HUES64 (cell line): ENCODE measurements around the gene SLC35D2. TPM values are rescaled to one million over a fixed set of nuclear protein-coding genes. Genes with fewer than 3 reads are reported as not detected.
A peak's percentile ranks its signal among the peaks of the same experiment; 100 is the strongest.

ENCODE experiments used
- H3K27ac ChIP-seq: 2 replicates; pipeline ENCODE4 v1.7.0; 2013; ENCODE audit warnings: low read depth, low read length, inconsistent platforms
- H3K27me3 ChIP-seq: 2 replicates; pipeline ENCODE4 v1.6.1; 2013; ENCODE audit warnings: mild to moderate bottlenecking, low read length; ENCODE audit not compliant: insufficient read depth
- H3K36me3 ChIP-seq: 2 replicates; pipeline ENCODE4 v1.6.1; 2013; ENCODE audit warnings: mild to moderate bottlenecking, low read length; ENCODE audit not compliant: insufficient read depth
- H3K4me1 ChIP-seq: 2 replicates; pipeline ENCODE4 v1.6.1; 2013; ENCODE audit warnings: mild to moderate bottlenecking, low read length, moderate library complexity; ENCODE audit not compliant: insufficient read depth
- H3K4me3 ChIP-seq: 2 replicates; pipeline ENCODE4 v1.5.1; 2013; ENCODE audit warnings: mild to moderate bottlenecking, low read length, moderate library complexity
- H3K9ac ChIP-seq: 2 replicates; pipeline ENCODE4 v1.6.1; 2013; ENCODE audit warnings: mild to moderate bottlenecking, low read depth, low read length
- H3K9me3 ChIP-seq: 2 replicates; pipeline ENCODE4 v1.6.1; 2013; ENCODE audit warnings: low read depth, low read length; ENCODE audit not compliant: insufficient read depth
- WGBS: fragments of 150-250, 120-280 bp; methylation state at CpG from one replicate; pipeline ENCODE4 v1.1.7; 2013; ENCODE audit warnings: missing lambda C conversion rate; 5-methylcytosine and 5-hydroxymethylcytosine counted together
- polyA plus RNA-seq, 2 experiments: library from polyadenylated mRNA; stranded (reverse); fragments of 50-300 nt; gene quantifications; one replicate each; pipeline ENCODE4 v1.2.3, GENCODE V29; 2013

The SLC35D2 gene
- 8.0 TPM for polyA plus RNA-seq (2013, experiment 1 of 2)
- 11.7 TPM for polyA plus RNA-seq (2013, experiment 2 of 2)

DNA sequence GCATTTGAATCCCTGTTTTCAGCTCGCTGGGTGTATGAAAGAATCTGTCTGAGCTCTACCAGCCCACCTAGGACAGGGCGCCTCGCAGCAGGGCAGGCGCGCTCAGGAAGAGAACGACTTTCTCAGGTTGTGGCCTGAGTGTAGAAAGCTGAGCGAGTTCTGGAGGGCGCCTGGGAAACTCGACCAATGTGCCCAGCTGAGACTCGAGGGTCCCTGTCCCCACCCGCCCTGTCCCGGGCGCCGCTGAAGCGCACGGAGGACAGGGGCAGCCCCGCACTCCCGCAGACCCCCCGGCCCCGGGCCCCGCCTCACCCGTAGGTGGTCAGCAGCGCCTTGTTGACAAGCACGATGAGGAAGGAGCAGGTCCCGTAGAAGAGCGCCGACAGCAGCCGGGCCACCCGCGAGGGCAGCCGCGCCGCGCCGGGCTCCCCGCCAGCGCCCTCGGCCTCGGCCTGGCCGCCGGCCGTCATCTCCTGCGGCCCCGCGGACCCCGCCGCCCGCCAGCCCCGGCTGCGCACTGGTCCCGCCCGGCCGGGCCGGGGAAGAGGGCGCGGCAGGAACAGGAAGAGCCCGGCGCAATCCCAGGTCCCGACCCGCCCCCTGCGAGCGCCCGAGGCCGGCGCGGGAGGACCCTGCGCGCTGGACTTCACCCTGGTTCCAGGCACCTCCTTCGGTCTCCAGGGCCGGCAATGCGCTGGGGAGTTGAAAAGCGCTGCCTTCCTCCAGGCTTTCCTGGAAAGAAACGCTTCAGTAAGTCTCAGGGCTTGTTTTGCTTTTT is at the start of gene SLC35D2:
Gene SLC35D2 (minus strand): TSS at position 547 of the 778 bp plus-strand sequence. CDS start 77 bp downstream, at position 470.
- H3K4me3 ChIP-seq: peak within 1 kb of the TSS; percentile 72
- H3K9ac ChIP-seq: peak within 1 kb of the TSS; percentile 76
- H3K27ac ChIP-seq: peak within 1 kb of the TSS; percentile 29; the same call in 1 of the 2 replicates
- peaks cover 12% of the 10 kb centered on the region; the same call in 1 of the 2 replicates for H3K4me1 ChIP-seq
- peaks cover 29% of the 10 kb centered on the region for H3K36me3 ChIP-seq
- WGBS: under 1% methylated on average over 73 of the region's 73 CpGs
- no peaks in the 10 kb centered on the region for H3K9me3 ChIP-seq
- H3K27me3 ChIP-seq: peaks cover 3% of the 10 kb centered on the region; the same call in 1 of the 2 replicates

DNA sequence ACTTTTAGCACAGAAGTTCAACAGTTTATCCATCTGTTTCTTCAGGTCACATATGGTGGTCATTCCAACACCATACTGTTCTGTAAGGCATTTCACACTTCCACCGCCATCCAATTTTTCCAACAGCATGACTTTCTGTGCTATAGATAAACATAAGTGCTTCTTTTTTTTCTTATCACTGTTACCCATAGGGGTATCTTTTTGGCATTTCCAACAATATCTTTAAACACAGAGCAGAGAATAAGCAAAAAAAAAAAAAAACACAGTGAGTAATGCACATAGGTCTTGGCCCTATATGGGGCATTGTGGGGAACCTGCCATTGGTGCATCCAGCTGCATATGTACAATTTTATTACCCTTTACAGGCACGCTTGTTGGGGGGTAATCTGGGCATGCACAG is 46.9 kb upstream of the SLC35D2 start:
- H3K27me3 ChIP-seq: no peaks in the 10 kb centered on the region
- H3K27ac ChIP-seq: no peak overlapping the region
- WGBS: 80% methylated on average over 2 of the region's 2 CpGs
- no peak overlapping the region for H3K9ac ChIP-seq
- H3K9me3 ChIP-seq: no peaks in the 10 kb centered on the region
- H3K36me3 ChIP-seq: no peaks in the 10 kb centered on the region
- H3K4me3 ChIP-seq: no peak overlapping the region
- H3K4me1 ChIP-seq: no peaks in the 10 kb centered on the region

GRCh38 chr9:96429732-96430131 is 46.2 kb upstream of the SLC35D2 start:
- no peaks in the 10 kb centered on the region for H3K36me3 ChIP-seq
- no peak overlapping the region for H3K27ac ChIP-seq
- no peaks in the 10 kb centered on the region for H3K27me3 ChIP-seq
- H3K4me3 ChIP-seq: no peak overlapping the region
- H3K4me1 ChIP-seq: no peaks in the 10 kb centered on the region
- no peak overlapping the region for H3K9ac ChIP-seq
- H3K9me3 ChIP-seq: no peaks in the 10 kb centered on the region

GRCh38 chr9:96425500-96426169 is 42.1 kb upstream of the SLC35D2 start:
- Histone ChIP-seq H3K9ac (no peak overlapping the region), H3K9me3 (no peaks in the 10 kb centered on the region), H3K27ac (no peak overlapping the region), H3K36me3 (no peaks in the 10 kb centered on the region), H3K4me1 (peaks cover 7% of the 10 kb centered on the region), H3K27me3 (no peaks in the 10 kb centered on the region), H3K4me3 (no peak overlapping the region)
- WGBS: 91% methylated on average over 4 of the region's 4 CpGs

GRCh38 chr9:96423985-96424336 is 40.5 kb upstream of the SLC35D2 start:
- no peaks in the 10 kb centered on the region for H3K36me3 ChIP-seq
- H3K4me3 ChIP-seq: no peak overlapping the region
- H3K9ac ChIP-seq: no peak overlapping the region
- no peaks in the 10 kb centered on the region for H3K27me3 ChIP-seq
- no peaks in the 10 kb centered on the region for H3K9me3 ChIP-seq
- peaks cover 20% of the 10 kb centered on the region for H3K4me1 ChIP-seq
- H3K27ac ChIP-seq: no peak overlapping the region
- WGBS: 87% methylated on average over 6 of the region's 6 CpGs

DNA sequence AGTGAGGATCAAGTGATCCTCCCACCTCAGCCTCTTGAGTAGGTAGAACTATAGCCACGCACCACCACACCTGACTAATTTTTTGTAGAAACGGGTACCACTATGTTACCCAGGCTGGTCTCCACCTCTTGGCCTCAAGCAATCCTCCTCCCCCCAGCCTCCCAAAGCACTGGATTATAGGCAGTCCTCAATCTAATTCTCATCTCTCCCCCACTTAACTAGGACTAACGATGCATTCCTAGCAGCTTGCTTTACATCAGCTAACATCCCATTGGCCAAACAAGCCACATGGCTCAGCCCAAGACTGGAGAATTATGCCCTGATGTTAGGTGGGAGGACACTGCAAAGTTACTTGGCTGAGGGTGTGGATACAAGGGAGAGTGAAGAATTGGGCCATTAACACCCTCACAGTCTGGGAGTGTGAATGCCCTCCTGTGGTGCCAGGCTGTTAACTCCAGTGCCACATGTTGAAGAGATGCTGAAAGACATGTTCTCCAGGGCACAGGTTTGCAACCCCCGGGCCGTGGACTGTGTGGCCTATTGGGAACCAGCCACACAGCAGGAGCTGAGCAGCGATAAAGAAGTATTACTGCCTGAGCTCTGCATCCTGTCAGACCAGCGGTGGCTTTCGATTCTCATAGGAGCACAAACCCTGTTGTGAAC is 39.9 kb upstream of the SLC35D2 start:
- WGBS: 72% methylated on average over 8 of the region's 8 CpGs
- Histone ChIP-seq H3K4me3 (no peak overlapping the region), H3K9me3 (no peaks in the 10 kb centered on the region), H3K27me3 (no peaks in the 10 kb centered on the region), H3K27ac (no peak overlapping the region), H3K4me1 (peaks cover 20% of the 10 kb centered on the region), H3K9ac (no peak overlapping the region), H3K36me3 (no peaks in the 10 kb centered on the region)

DNA sequence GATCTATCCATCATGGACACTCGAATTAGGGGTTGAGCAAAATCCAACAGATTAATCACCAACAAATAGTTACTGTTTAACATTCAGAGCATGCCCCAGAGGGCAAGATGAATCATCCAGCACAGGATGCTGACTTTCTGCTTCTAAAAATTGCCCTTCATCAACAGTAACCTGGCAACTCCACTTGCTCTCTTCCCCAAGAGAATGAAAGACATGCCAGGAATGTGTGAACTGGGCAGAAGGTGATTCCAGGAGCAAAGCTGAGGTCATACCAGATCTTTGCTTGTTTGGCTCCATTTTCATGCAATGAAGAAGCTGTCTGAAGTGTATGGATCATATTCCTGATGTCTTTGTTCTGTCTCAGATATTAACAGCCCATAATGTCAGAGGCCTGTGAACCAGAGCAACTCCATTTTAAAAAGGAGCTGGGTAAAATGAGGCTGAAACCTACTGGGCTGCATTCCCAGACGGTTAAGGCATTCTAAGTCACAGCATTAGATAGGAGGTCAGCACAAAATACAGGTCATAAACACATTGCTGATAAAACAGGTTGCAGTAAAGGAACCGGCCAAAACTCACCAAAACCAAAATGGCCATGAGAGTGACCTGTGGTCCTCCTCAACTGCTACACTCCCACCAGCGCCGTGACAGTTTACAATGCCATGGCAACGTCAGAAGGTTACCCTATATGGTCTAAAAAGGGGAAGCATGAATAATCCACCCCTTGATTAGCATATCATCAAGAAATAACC is 37.1 kb upstream of the SLC35D2 start:
- peak overlapping the region; percentile 95 for H3K27ac ChIP-seq
- H3K9ac ChIP-seq: peak overlapping the region; percentile 90
- no peaks in the 10 kb centered on the region for H3K9me3 ChIP-seq
- H3K27me3 ChIP-seq: no peaks in the 10 kb centered on the region
- 36% methylated on average over 6 of the region's 6 CpGs for WGBS
- peak overlapping the region; percentile 71 for H3K4me3 ChIP-seq
- H3K4me1 ChIP-seq: peaks cover 25% of the 10 kb centered on the region
- H3K36me3 ChIP-seq: no peaks in the 10 kb centered on the region

- Histone ChIP-seq H3K9ac (peak overlapping the region; percentile 90), H3K9me3 (no peaks in the 10 kb centered on the region), H3K27ac (peak overlapping the region; percentile 95), H3K4me1 (peaks cover 25% of the 10 kb centered on the region), H3K27me3 (no peaks in the 10 kb centered on the region), H3K36me3 (no peaks in the 10 kb centered on the region), H3K4me3 (peak overlapping the region; percentile 71)
- 66% methylated on average over 2 of the region's 2 CpGs for WGBS
Observed at GRCh38 chr9:96419691-96419969, 36.1 kb upstream of the SLC35D2 start.

GRCh38 chr9:96418920-96419690 is 35.6 kb upstream of the SLC35D2 start:
- Histone ChIP-seq H3K27ac (peak overlapping the region; percentile 95), H3K4me1 (peaks cover 25% of the 10 kb centered on the region), H3K9ac (peak overlapping the region; percentile 90), H3K27me3 (no peaks in the 10 kb centered on the region), H3K4me3 (peak overlapping the region; percentile 71), H3K9me3 (no peaks in the 10 kb centered on the region), H3K36me3 (no peaks in the 10 kb centered on the region)
- WGBS: under 1% methylated on average over 57 of the region's 58 CpGs

GRCh38 chr9:96418083-96418919 is 34.8 kb upstream of the SLC35D2 start, which contains the start of gene ZNF367:
Gene ZNF367, minus strand, starts transcription at chr9:96418370. Its CDS starts 338 bp downstream, at chr9:96418032.
- H3K9me3 ChIP-seq: no peaks in the 10 kb centered on the region
- under 1% methylated on average over 100 of the region's 100 CpGs for WGBS

More at GRCh38 chr9:96418083-96418919, 34.8 kb upstream of the SLC35D2 start, which contains the start of gene ZNF367:
- Histone ChIP-seq H3K36me3 (no peaks in the 10 kb centered on the region), H3K27ac (peak within 1 kb of the TSS; percentile 95), H3K4me3 (peak within 1 kb of the TSS; percentile 71), H3K27me3 (no peaks in the 10 kb centered on the region), H3K4me1 (peaks cover 30% of the 10 kb centered on the region), H3K9ac (peak within 1 kb of the TSS; percentile 90)
